Mesangial cell (primary cell): ENCODE measurements around the gene CDH7. TPM values are rescaled to one million over a fixed set of nuclear protein-coding genes. Genes with fewer than 3 reads are reported as not detected.

Source experiments
- total RNA-seq: library from RNA; depleted of rRNA; stranded (reverse); fragments of >200 nt; gene quantifications from 2 replicates; pipeline ENCODE4 v1.2.3, GENCODE V29; 2015

Gene CDH7
- total RNA-seq = not detected in 2 replicates

GRCh38 chr18:65750389-65751154 lies at the start of gene CDH7:
CDH7 (plus strand) TSS chr18:65751012; CDS start chr18:65762843, 11,831 bp downstream.

